Measurements from ENCODE around the gene ZNF286A. TPM values are rescaled to one million over a fixed set of nuclear protein-coding genes. Genes with fewer than 3 reads are reported as not detected.

Gene ZNF286A
- total RNA-seq, 1 donor from 2014 or later = 38.5 TPM

GRCh38 chr17:15654886-15655561, 44.5 kb upstream of the ZNF286A start:
- no peak for DNase-seq (ENCODE audit: extremely low spot score, unreplicated experiment)
- peaks cover 54% of the 10 kb centered on the region for H3K4me1 Mint-ChIP-seq (ENCODE audit: unreplicated experiment)

DNA sequence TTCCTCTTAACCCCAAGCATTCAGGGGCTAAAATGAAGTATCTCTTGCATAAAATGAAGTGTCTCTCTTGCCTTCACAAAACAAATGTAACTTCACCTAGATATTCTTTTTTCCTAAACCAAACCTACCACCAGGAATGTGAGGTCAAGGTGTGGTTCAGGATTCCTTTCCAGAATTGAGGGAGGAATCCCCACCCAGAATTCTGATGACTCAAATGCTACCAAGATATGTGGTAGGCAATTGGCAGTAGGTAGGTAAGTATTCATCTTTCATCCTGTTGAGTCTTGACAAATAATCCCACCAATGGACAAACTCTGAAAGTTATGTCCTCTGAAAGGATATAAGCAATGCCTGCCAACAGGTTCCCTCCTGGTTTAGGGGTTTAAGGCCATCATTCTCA, 41.7 kb upstream of the ZNF286A start:
- Mint-ChIP-seq H3K4me1 (ENCODE audit: unreplicated experiment) (peaks cover 36% of the 10 kb centered on the region), H3K36me3 (ENCODE audit: unreplicated experiment) (peaks cover 2% of the 10 kb centered on the region)

More at GRCh38 chr17:15654886-15655561, 44.5 kb upstream of the ZNF286A start:
- H3K9me3 Mint-ChIP-seq (ENCODE audit: unreplicated experiment) = no peaks in the 10 kb centered on the region
- H3K36me3 Mint-ChIP-seq (ENCODE audit: unreplicated experiment) = no peaks in the 10 kb centered on the region
- peak overlapping the region; percentile 28 for H3K27ac Mint-ChIP-seq (ENCODE audit: unreplicated experiment)
- H3K4me3 Mint-ChIP-seq (ENCODE audit: unreplicated experiment) = no peak overlapping the region
- TF ChIP-seq, protein P1, sequence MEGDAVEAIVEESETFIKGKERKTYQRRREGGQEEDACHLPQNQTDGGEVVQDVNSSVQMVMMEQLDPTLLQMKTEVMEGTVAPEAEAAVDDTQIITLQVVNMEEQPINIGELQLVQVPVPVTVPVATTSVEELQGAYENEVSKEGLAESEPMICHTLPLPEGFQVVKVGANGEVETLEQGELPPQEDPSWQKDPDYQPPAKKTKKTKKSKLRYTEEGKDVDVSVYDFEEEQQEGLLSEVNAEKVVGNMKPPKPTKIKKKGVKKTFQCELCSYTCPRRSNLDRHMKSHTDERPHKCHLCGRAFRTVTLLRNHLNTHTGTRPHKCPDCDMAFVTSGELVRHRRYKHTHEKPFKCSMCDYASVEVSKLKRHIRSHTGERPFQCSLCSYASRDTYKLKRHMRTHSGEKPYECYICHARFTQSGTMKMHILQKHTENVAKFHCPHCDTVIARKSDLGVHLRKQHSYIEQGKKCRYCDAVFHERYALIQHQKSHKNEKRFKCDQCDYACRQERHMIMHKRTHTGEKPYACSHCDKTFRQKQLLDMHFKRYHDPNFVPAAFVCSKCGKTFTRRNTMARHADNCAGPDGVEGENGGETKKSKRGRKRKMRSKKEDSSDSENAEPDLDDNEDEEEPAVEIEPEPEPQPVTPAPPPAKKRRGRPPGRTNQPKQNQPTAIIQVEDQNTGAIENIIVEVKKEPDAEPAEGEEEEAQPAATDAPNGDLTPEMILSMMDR (IDR thresholded peaks at IDR 0.05) = no peak
- no peaks in the 10 kb centered on the region for H3K27me3 Mint-ChIP-seq (ENCODE audit: unreplicated experiment)

GRCh38 chr17:15658296-15658695, 41.3 kb upstream of the ZNF286A start:
- Mint-ChIP-seq H3K9me3 (ENCODE audit: unreplicated experiment) (no peaks in the 10 kb centered on the region), H3K4me3 (ENCODE audit: unreplicated experiment) (no peak overlapping the region), H3K36me3 (ENCODE audit: unreplicated experiment) (peaks cover 2% of the 10 kb centered on the region), H3K4me1 (ENCODE audit: unreplicated experiment) (peaks cover 33% of the 10 kb centered on the region), H3K27me3 (ENCODE audit: unreplicated experiment) (no peaks in the 10 kb centered on the region), H3K27ac (ENCODE audit: unreplicated experiment) (no peak overlapping the region)
- TF ChIP-seq, protein P1 (IDR thresholded peaks at IDR 0.05) = no peak
- DNase-seq (ENCODE audit: extremely low spot score, unreplicated experiment) = no peak

More for the DNA sequence above, 41.7 kb upstream of the ZNF286A start:
- Mint-ChIP-seq H3K9me3 (ENCODE audit: unreplicated experiment) (no peaks in the 10 kb centered on the region), H3K4me3 (ENCODE audit: unreplicated experiment) (no peak overlapping the region), H3K27me3 (ENCODE audit: unreplicated experiment) (no peaks in the 10 kb centered on the region), H3K27ac (ENCODE audit: unreplicated experiment) (no peak overlapping the region)
- TF ChIP-seq, protein P1 (IDR thresholded peaks at IDR 0.05) = no peak
- DNase-seq (ENCODE audit: extremely low spot score, unreplicated experiment) = no peak

- Mint-ChIP-seq H3K36me3 (ENCODE audit: unreplicated experiment) (peaks cover 6% of the 10 kb centered on the region), H3K27ac (ENCODE audit: unreplicated experiment) (no peak overlapping the region), H3K27me3 (ENCODE audit: unreplicated experiment) (no peaks in the 10 kb centered on the region), H3K4me1 (ENCODE audit: unreplicated experiment) (peaks cover 26% of the 10 kb centered on the region), H3K9me3 (ENCODE audit: unreplicated experiment) (no peaks in the 10 kb centered on the region), H3K4me3 (ENCODE audit: unreplicated experiment) (no peak overlapping the region)
- DNase-seq (ENCODE audit: extremely low spot score, unreplicated experiment) = no peak
- TF ChIP-seq, protein P1 (IDR thresholded peaks at IDR 0.05) = no peak
Observed at GRCh38 chr17:15659236-15659635, 40.3 kb upstream of the ZNF286A start.

GRCh38 chr17:15659663-15660062, 39.9 kb upstream of the ZNF286A start:
- H3K36me3 Mint-ChIP-seq (ENCODE audit: unreplicated experiment) = peaks cover 9% of the 10 kb centered on the region
- peaks cover 21% of the 10 kb centered on the region for H3K4me1 Mint-ChIP-seq (ENCODE audit: unreplicated experiment)
- no peak overlapping the region for H3K27ac Mint-ChIP-seq (ENCODE audit: unreplicated experiment)
- no peaks in the 10 kb centered on the region for H3K27me3 Mint-ChIP-seq (ENCODE audit: unreplicated experiment)
- DNase-seq (ENCODE audit: extremely low spot score, unreplicated experiment) = no peak
- TF ChIP-seq, protein P1 (IDR thresholded peaks at IDR 0.05) = no peak
- H3K9me3 Mint-ChIP-seq (ENCODE audit: unreplicated experiment) = no peaks in the 10 kb centered on the region
- no peak overlapping the region for H3K4me3 Mint-ChIP-seq (ENCODE audit: unreplicated experiment)

Data from osteocyte (in vitro differentiated cells).